HG03064 (cell line): ENCODE data around the gene EXD3.
"Not testable (repeated sequence)": the region's sequence is repeated elsewhere in the genome, so short reads cannot be mapped to it uniquely, and the experiment has no call there.

Experiments used
- ATAC-seq: cut with Tn5 transposase; IDR thresholded peaks from one replicate; pipeline ENCODE4 v1.9.1; 2021; ENCODE audit warnings: low read depth; ENCODE audit not compliant: unreplicated experiment

The EXD3 gene

DNA sequence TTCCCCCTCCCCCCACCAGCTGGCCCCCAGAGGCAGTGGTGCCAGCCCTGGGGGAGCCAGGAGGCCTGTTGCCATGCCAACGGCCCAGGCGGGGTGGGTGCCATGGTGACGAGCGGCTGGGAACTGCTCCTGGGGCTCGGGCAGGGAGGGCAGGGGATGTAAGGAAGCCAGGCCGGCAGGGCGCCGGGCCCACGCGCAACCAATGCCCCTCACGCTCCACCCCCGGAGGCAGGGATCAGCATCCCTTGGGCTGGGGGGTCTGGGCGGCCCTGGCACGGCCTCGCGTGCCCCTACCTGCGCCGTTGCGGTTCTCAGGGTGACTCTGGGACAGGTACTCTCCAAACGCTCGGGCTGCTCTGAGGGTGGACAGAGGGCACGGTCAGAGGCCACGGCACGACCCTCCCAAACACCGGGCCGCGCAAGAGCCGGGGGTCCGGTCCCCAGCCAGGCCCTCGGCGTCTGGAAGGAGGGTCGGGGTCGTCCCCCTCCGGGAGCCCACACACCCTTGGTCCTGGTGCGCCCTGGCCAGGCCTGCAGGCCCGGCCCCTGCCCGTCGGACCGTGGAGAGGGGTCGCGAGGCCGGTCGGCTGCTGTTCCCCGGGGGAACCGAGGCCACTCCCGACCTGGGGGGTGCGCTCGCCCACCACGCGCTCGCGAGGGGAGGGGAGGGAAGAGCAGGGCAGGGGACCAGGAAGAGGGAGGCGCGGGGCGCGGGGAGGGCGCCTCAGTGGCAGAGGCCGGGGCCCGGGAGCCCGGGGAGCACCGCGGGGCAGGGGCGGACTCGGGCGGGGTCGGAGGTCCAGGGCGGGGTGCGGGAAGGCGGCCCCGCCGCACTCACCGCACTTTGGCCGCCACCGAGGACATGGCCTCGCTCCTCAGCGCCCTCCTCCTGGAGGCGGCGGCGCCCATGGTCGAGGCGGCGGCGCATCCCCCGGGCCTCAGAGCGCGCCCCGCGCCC, 35.5 kb upstream of the EXD3 start:
- ATAC-seq: no peak

DNA sequence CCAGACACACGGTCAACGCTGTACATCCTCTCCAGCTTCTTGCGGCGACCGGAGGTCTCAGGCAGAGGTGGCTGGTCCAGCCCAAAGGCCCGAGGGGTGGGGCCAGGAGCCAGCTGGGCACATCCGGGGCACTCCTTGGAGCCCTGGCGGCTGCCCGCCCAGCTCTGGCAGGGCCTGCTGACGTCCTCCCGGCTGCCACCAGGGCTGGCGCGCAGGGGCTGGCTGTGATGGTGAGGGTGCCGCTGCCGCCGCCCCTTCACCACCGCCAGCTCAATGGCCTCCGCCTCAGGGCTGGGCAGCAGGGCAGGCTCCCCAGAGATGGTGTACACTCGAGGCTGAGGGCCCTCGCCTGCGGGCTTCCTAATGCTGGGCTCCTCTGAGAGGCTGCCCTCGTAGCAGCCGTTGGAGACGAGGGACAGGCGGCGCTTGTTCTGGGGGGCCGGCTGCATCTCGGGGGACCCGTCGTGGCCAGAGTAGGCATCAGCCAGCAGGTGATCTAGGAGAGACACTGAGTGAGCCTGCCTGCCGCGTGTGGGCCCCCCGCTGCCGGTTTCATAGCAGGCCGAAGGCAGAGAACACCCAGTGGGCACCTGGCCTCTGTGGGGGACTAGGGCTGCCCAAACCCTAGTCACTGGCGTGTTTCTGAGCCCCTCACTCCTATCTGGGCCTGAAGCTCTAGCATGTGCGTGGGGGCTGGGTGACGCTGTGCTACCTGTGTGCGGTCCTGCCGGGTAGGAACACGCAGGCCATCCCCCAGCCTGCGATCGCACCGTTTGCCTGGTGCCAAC, 34.6 kb upstream of the EXD3 start:
- ATAC-seq: no peak

DNA sequence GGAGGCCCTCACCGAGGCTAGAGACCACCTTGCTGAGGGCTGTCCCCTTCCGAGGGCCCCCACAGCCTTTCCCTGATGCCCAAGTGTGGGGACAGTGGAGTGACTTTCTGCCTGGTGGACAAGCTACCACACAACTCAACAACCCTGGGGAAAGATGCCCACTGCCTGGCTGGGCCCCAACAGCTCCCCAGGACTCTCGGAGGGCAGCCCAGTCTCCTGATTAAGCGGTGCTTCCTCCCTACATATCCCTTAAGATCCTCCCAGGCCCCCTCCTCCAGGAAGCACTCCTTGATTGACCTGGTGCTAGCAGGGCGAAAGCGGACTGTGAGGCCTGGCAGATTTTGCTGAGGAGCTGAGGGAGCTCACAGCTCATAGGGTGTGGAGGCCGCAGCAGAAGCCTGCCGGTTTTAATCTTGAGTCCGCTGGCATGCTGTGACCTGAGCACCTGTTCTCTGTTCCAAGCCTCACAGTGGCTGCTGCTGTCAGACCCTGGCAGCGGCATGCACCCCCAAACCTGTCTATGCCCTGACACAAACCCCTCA, 34.0 kb upstream of the EXD3 start:
- ATAC-seq: no peak

DNA sequence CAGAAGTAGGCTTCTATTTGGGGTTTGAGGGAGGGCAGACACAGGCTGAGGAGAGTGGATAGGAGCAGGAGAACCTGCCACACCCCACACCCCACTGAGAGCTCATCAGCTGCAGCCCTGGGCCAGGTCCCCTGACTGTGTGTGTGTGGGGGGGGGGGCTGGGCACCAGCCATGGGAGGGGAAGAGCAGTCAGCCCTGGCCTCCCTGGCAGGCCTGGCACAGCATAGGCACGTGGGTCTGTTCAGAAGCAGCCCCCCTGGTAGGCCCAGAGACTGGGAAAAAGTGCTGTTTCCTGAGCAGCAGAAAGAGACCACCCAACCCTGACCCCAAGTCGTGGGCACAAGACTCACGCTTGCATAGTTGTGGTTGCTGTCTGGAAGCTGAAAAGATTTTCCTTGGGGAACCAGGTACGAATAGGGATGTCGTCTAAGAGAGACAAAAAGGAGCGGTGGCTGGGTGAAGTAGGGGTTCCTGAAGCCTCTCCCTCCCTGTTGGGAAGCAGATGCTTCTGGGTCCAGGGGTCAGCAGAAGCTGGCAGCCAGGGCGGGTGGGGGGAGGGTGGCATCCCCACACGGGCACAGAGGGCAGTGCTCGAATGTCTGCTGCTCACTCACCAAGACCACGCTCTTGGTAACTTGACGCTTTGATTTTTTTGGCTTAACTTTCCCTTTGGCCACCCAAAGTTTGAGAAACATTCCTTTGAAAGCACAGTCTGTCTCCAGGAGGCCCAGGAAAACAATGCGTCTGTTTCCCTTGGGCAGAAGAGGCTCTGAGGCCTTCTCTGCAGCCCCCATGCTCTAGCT, 33.3 kb upstream of the EXD3 start:
- no peak for ATAC-seq

DNA sequence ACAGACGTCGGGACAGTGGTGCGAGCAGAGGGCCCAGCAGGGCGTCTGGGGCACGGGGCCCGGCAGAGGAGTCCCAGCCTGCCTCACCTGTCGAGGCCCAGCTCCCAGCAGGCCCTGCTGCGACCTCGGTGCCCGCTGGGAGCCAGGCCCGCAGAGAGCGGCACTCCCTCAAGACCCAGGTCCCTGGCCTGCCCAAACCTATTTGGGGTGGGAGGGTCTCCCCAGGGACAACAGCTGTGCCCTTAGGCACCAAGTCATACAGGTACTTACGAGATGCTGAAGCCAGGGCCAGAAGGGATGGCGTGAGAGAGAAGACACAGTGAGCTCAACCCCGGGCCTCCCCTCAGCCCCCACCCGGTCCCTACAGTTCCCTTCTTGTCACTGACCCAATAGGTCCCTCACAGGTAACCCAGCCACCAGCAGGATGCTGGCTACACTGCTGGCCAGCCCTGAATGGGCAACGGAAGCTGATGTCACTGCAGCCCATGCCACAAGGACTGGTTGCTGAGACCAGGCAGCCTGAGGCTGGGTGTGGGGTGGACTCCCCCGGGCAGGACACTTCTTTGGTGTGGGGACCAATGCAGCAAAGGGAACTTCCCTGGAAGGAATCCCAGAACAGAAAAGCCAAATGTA, 32.5 kb upstream of the EXD3 start:
- no peak for ATAC-seq

DNA sequence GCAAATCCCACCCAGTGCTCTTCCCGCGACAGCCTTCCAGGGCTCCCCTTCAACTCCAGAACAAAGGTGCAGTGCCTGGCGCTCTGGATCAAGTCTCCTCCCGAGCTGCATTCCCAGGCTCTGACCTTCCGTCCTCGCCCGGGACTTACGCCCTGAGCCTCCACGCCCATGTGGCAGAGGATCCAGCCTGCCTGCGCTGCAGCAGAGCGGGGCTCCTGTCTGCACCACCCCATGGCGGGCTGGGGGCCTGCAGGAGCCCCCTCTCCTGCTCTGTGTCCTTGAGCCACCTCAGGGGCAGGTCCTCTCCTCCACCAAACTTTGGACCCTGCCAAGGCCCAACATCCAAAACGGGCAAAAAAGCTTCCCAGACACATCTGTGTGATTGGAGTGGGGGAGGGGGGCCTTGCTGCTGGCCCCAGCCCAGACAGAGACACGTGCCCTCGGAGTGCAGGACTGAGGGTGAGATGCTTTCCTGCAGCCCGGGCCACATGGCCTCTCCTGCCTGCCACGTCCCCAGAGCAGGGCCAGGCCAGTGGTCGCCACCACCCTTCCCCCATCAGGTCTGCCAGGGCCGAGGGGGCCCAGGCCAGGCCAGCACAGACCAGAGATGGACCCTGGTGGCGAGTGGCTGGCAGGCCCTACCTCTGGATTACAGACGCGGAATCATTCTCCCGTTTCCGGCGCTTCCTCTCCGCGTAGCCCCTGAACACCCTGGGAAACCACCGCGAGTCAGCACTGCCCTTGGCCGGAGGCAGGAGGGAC, 31.8 kb upstream of the EXD3 start:
- ATAC-seq: no peak

DNA sequence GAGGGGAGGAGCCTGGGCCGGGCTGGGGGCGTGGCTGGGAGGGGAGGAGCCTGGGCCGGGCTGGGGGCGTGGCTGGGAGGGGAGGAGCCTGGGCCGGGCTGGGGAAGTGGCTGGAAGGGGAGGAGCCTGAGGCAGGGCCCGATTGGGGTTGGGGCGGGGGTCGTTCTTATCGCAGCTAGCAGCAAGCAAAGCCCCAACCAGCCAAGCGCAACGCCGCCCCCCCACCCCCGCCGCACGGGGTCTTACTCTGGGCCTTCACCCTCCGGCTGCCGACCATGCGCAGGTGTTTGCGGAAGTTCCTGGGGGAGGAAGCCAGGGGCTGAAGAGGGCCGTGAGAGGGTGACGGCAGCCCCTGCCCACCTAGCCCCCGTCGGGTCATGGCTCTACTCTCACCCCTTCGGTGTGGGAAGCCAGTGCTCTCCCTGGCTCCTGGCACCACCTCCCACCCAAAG, 31.2 kb upstream of the EXD3 start:
- no peak for ATAC-seq

DNA sequence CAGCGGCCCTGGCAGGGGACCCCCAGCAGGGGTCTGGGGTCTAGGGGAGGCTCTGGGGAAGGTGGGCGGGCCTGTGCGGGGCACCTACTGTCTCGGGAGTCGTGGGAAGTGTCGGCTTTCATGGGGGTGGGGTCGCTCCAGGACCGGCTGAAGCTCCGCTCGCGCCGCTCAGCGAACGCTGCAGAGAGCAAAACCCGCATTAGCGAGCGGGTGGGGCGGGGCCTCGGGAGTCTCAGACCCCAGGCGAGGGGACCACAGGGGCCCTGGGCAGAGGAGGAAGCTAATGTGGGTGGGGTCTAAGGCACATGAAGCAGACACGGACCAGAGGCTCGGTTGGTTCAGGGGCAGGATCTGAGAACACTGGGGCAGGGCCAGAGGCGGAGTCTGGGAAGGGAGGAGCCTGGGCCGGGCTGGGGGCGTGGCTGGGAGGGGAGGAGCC, 30.7 kb upstream of the EXD3 start:
- ATAC-seq: no peak

DNA sequence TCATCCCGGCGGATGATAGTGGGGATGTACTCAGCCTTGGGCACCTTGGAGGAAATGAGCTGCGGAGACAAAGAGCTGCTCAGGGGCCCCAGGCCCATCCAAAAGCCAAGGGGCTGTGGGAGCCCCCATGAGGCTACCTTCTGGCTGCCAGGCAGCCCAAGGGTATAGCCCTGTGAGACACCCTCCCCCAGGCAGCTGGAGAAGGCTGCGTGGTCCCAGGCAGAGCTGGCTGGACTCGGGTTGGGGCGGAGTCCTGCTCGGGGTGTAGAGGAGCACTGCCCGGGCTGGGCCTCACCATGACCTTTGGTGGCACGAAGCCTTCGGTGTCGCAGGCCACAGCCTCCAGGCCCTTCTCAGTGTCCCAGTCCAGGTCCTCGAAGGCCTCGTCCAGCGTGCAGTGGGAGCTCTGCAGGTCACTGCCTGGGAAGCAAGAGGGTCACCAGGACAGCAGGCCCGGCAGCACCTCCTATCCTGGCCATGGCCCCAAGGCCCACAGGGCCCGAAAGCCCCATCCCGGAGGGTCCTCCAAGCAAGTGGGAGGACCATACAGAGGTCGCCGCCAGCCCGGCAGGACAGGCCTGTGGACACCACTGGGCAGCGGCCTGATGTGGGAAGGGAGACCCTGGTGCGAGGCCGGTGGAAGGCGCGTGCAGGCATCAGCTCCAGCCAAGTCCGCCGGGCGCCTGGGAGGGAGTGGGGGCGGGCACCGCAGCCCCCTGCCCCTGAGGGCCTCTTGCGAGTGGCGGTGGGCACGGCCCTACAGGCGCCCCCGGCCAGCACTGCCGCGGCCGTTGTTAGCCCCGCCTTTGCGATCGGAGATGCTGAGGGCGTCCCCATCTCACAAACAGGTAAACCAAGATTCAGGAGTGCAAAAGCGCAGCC, 30.0 kb upstream of the EXD3 start:
- ATAC-seq: no peak

DNA sequence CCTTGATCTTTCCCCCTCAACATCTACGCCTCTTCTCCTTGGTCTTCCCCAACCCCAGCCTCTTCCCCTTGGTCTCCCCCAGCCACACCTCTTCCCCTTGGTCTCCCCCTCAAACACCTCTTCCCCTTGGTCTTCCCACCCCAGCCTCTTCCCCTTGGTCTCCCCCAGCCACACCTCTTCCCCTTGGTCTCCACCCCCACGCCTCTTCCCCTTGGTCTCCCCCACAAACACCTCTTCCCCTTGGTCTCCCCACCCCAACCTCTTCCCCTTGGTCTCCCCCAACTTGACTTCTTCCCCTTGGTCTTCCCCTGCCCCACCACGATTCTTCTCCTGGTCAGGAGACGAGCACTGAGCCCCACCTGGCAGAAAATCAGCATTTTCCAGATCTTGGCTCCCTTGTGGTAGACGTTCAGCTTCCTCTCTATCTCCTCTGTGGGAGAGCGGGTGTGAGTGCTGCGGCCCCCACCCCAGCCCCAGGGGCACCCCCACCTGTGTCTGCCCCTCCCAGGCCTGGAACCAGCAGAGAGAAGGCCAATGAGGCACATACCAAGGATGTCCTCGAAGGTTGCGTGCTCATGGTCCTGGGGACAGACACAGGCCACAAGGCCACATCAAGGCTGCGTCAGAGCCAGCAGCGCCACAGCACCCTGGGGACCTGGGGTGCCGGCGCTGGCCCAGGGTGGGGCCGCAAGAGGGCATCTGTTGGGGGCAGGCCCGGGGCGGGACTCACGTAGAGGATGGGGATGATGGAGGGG, 29.2 kb upstream of the EXD3 start:
- no peak for ATAC-seq

DNA sequence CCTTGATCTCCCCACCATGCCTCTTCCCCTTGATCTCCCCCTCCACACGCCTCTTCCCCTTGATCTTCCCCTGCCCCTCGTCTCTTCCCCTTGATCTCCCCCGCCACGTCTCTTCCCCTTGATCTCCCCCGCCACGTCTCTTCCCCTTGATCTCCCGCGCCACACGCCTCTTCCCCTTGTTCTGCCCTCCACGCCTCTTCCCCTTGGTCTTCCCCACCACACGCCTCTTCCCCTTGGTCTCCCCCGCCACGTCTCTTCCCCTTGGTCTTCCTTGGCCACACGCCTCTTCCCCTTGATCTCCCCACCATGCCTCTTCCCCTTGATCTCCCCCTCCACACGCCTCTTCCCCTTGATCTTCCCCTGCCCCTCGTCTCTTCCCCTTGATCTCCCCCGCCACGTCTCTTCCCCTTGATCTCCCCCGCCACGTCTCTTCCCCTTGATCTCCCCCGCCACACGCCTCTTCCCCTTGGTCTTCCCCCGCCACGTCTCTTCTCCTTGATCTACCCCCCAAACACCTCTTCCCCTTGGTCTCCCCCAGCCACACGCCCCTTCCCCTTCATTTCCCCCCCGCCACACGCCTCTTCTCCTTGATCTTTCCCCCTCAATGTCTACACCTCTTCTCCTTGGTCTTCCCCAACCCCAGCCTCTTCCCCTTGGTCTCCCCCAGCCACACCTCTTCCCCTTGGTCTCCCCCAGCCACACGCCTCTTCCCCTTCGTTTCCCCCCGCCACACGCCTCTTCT, 28.5 kb upstream of the EXD3 start:
- not testable (repeated sequence) for ATAC-seq

DNA sequence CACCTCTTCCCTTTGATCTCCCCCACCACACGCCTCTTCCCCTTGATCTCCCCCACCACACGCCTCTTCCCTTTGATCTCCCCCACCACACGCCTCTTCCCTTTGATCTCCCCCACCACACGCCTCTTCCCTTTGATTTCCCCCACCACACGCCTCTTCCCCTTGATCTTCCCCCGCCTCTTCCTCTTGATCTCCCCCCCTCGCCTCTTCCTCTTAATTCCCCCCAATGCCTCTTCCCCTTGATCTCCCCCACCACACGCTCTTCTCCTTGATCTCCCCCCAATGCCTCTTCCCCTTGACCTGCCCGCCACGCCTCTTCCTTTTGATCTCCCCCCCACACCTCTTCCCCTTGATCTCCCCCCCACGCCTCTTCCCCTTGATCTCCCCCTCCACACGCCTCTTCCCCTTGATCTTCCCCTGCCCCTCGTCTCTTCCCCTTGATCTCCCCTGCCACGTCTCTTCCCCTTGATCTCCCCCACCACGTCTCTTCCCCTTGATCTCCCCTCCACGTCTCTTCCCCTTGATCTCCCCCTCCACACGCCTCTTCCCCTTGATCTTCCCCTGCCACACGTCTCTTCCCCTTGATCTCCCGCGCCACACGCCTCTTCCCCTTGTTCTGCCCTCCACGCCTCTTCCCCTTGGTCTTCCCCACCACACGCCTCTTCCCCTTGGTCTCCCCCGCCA, 27.7 kb upstream of the EXD3 start:
- not testable (repeated sequence) for ATAC-seq

DNA sequence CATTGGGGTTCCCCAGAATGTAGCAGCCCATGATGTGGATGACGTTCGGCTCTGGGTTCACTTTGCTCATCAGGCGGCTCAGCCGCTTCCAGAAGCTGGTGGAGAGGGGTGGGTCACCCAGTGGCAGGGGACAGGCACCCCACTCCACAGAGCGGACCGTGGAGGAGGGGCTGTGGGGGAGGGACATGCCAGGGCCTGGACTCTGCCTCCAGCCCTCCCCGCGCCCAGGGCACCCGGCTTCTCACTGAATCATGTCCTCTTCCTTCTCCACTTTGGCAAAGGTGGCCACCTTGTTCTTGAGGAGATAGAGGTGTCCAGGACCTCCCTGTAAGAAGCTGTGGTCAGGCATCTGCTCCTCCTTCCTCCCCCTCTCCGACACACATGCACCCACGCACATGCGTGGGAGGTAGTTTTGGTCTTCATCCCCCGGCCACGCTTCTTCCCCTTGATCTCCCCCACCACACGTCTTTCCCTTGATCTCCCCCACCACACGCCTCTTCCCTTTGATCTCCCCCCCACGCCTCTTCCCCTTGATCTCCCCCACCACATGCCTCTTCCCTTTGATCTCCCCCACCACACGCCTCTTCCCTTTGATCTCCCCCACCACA, 27.1 kb upstream of the EXD3 start:
- ATAC-seq: no peak

DNA sequence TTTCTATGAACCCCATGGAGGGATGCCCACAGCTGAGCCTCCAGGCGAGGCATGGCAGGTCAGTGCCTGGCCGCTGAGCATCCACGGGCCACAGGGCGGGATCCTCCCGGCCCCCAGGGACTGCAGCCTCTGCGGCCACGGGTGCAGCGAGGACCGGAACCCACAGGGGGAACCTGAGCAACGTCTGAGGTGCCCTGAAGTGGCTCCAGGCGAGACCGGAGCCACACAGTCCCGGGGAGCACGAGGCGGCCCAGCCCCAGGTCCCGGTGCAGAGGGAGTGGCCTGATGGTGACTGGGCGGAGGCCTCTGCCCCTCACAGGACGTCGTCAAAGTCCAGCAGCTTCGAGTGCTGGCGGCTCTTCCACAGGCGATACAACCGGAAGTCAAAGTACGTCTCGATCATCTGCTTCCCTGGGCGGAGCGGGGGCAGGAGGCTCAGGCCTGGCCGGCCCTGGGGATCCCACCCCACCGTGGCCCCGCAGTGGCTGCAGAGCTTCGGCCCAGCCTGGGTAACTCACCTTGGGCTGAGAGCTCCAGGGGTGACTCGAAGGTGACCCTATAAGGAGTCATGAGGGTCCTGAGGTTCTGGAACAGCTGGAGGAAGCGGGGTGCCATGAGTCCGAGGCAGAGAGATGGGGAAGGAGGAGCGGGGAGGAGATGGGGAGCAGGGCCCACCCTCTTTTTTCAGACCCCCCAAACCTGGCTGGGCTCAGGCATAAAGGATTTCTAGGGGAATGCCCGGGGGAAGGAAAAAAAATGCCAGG, 26.3 kb upstream of the EXD3 start:
- ATAC-seq: no peak

DNA sequence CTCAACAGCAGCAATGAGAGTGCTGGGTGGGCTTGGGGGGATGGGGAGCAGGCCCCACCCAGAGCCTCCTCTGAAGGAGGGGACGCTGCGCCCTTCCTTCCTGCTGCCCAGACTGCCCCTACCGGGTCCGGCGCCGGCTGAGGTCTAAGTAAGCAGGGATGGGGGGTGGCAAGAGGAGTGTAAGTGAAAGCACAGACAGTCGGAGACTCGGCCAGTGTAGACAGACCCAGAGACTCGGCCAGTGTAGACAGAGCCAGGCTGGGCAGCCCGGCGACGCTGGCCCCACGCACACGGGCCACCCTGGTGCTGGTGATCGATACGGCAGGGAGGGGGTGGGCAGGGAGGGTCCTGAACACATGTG, 25.6 kb upstream of the EXD3 start:
- no peak for ATAC-seq
